Subcutaneous adipose tissue (tissue), 4 donors: Measurements from ENCODE around the gene FCHSD2. TPM values are rescaled to one million over a fixed set of nuclear protein-coding genes. Genes with fewer than 3 reads are reported as not detected.

Experiments used
- CTCF ChIP-seq: fragments of 450-650 bp; IDR thresholded peaks from one replicate; pipeline ENCODE4 v1.5.1; 2016; ENCODE audit warnings: low read depth, mild to moderate bottlenecking, control low read depth, antibody characterized with exemption, moderate library complexity
- total RNA-seq, 4 donors: library from RNA; depleted of rRNA; stranded (reverse); fragments of >200 nt; gene quantifications; one replicate each; pipeline ENCODE4 v1.1.0, GENCODE V29; 2016

Gene FCHSD2
- total RNA-seq, 4 donors from 2014 or later, result 26.2 to 34.7 (median 30.0) TPM

GRCh38 chr11:72981080-72981479 lies 161.0 kb downstream of the FCHSD2 start:
- TF ChIP-seq CTCF, result no peak

- no peak for TF ChIP-seq CTCF
Observed at GRCh38 chr11:72975778-72976521, 166.2 kb downstream of the FCHSD2 start.

- TF ChIP-seq CTCF, result no peak
Observed at GRCh38 chr11:72974487-72975205, 167.5 kb downstream of the FCHSD2 start.

GRCh38 chr11:72972496-72973128 lies 169.5 kb downstream of the FCHSD2 start:
- TF ChIP-seq CTCF, result no peak

GRCh38 chr11:72971192-72971967 lies 170.7 kb downstream of the FCHSD2 start:
- no peak for TF ChIP-seq CTCF

- no peak for TF ChIP-seq CTCF
Observed at GRCh38 chr11:72970557-72971118, 171.5 kb downstream of the FCHSD2 start.
